GM10266 (cell line): ENCODE data around the gene TFAP2E.

Source experiments
- DNase-seq: peaks from one replicate; pipeline ENCODE4 v3.0.0; 2012; ENCODE audit errors: extremely low spot score
- TF ChIP-seq, protein P1 (sequence below): IDR thresholded peaks from 2 replicates; pipeline ENCODE4 v1.5.1; 2012; ENCODE audit warnings: mild to moderate bottlenecking, low read depth; ENCODE audit not compliant: control insufficient read depth, insufficient read depth; ENCODE audit errors: missing control alignments

Gene TFAP2E

DNA sequence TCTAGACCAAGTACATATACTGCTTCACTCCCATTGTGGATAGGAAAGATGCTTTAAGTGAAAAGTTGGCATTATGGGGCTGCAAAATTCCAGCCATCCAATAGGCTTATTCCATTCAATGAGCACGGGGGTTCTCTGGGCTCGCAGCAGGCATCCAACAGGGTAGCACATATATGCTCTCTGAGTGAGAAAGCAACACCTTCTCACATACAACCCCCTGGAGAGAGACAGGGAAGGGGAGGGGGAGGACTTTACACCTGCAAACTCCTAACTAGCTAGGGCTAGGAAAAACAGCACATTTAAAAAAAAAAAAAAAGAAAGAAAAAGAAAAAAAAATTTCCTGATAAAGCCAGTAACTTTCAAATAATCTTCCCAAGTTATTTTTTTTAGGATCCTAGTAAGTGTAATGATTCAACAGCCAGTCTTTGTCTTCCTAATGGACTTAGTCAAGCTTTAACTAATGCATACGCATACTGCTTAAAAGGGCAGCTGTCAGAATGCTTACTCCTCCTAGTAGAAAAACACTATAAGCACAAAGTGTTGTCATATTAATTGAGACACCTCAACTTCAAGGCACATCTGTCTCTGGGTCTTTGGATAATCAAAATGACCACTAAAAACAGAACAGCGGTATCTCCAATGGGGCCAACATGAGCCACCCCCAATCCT is 49.5 kb downstream of the TFAP2E start:
- TF ChIP-seq, protein P1, sequence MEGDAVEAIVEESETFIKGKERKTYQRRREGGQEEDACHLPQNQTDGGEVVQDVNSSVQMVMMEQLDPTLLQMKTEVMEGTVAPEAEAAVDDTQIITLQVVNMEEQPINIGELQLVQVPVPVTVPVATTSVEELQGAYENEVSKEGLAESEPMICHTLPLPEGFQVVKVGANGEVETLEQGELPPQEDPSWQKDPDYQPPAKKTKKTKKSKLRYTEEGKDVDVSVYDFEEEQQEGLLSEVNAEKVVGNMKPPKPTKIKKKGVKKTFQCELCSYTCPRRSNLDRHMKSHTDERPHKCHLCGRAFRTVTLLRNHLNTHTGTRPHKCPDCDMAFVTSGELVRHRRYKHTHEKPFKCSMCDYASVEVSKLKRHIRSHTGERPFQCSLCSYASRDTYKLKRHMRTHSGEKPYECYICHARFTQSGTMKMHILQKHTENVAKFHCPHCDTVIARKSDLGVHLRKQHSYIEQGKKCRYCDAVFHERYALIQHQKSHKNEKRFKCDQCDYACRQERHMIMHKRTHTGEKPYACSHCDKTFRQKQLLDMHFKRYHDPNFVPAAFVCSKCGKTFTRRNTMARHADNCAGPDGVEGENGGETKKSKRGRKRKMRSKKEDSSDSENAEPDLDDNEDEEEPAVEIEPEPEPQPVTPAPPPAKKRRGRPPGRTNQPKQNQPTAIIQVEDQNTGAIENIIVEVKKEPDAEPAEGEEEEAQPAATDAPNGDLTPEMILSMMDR: no peak
- DNase-seq: no peak

DNA sequence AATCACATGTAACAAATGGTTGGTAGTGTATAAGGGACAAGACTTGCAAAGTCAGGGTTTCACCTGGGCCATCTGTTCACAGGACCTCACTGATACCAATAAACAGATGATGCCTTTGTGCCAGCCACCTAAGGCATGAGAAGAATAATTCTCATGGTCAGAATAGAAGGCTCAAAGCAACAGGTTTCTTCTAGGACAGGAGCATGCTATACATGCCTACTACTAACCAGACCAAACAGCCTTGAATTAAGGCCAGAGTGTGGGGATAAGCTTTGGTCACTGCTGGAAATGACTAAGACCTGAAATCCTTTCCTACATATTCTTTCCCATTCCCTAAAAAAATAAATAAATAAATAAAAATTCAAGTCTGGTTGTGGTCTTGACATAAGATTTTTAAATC is 50.7 kb downstream of the TFAP2E start:
- TF ChIP-seq, protein P1: no peak
- no peak for DNase-seq

DNA sequence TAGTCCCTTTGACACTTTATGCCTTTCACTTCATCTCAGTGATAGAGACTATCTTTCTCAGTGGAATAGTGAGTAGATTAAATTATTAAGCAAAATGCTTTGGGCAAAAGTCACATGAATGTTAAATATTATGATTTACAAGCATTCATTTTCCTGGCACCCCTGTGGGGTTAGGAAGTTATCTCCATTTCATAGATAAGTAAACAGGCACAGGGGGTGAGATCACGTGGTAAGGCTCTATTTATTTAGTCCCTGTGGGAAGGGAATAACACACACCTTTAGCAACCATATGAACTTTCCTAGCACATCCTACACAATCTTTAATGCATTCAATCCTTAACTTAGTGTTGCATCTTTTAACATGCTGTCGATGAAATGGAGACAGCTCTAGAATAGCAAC is 55.9 kb downstream of the TFAP2E start:
- DNase-seq: no peak

DNA sequence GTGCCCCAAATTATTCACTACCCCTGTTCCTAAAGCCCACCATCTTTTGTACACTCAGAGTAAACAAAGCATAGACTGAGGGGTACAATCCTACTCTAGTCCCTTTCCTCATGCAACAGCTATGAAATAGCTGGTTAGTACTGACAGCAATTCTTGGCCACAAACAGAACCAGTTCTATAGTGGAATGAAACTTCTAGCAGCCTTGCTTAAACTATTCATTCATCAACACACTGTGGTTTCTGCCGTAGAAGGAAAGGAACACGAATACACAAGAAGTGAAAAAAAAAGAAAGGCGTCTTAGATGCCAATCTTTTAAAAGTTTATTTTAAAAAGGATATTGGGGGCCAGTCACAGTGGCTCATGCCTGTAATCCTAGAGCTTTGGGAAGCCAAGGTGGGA is 58.3 kb downstream of the TFAP2E start:
- no peak for DNase-seq
- TF ChIP-seq, protein P1: no peak

More for the DNA sequence above, 55.9 kb downstream of the TFAP2E start:
- TF ChIP-seq, protein P1: no peak

DNA sequence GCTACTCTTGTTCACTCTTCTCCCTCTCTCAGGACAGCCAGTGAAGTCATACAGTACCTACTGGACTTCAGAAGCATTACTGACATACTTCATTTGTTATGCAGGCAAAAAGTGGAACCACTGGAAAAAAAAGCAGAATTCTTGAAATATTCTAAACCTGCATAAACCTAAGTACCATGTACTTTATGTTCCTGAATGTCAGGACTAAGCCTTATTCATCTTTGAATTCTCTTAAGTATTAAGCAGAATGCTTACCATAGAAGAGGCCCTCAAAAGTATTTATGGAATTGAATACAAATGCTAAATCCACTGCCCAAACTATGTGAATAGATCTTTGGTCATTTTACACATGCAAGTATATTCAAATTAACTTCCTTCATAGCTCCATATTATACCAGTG is 60.4 kb downstream of the TFAP2E start:
- TF ChIP-seq, protein P1: no peak
- no peak for DNase-seq

DNA sequence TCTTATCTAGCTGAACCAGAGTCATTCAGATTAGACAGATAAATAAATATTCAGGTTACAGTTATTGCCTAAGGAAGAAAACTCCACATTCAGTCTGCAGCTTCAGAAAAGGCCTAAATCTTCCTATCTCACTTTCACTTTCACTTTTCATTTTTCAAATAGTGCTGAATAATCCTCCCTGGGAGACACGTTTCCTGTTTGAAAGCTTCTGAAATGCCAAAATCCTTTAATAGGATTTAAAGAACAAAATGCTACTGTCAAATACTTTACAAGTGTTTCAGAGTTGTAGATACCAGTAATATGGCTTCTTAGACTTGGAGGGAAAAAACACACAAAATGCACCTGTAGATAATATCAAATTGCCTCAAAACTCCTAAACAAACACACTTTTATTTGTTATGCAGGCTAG is 64.3 kb downstream of the TFAP2E start:
- peak; percentile 23 for DNase-seq
- TF ChIP-seq, protein P1: no peak

DNA sequence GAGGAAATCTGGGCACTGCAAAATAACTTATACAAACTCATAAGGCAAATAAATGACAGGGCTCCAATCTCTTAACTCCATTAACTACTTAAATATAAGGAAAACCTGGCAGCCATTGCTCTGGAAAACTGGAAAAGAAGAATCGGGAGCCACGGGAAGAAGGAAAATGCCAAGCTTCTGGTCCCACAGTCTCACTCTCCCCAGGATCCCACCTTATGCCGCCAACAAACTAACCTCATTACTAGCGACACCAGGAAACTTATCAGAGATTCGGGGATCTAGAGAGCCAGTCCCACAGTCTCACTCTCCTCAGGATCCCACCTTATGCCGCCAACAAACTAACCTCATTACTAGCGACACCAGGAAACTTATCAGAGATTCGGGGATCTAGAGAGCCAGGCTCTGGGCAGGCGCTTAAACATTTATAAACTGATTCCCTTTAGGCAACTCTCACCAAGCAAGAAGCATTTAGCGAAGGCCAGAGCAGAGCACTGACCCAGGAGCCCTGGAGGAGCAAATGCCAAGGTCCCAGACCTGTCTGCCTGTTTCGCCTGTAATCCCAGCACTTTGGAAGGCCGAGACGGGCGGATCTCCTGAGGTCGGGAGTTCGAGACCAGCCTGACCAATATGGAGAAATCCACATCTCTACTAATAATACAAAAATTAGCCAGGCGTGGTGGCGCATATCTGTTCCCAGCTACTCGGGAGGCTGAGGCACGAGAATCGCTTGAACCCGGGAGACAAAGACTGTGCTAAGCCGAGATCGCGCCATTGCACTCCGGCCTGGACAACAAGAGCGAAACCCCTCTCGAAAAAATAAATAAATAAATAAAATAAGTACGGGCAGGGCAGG is 67.5 kb downstream of the TFAP2E start:
- DNase-seq: no peak
- TF ChIP-seq, protein P1: no peak
